ENCODE results near the gene CKLF. TPM values are rescaled to one million over a fixed set of nuclear protein-coding genes. Genes with fewer than 3 reads are reported as not detected.

The CKLF gene
- total RNA-seq, 1 experiment from 2014 or later, result 47.9 TPM

DNA sequence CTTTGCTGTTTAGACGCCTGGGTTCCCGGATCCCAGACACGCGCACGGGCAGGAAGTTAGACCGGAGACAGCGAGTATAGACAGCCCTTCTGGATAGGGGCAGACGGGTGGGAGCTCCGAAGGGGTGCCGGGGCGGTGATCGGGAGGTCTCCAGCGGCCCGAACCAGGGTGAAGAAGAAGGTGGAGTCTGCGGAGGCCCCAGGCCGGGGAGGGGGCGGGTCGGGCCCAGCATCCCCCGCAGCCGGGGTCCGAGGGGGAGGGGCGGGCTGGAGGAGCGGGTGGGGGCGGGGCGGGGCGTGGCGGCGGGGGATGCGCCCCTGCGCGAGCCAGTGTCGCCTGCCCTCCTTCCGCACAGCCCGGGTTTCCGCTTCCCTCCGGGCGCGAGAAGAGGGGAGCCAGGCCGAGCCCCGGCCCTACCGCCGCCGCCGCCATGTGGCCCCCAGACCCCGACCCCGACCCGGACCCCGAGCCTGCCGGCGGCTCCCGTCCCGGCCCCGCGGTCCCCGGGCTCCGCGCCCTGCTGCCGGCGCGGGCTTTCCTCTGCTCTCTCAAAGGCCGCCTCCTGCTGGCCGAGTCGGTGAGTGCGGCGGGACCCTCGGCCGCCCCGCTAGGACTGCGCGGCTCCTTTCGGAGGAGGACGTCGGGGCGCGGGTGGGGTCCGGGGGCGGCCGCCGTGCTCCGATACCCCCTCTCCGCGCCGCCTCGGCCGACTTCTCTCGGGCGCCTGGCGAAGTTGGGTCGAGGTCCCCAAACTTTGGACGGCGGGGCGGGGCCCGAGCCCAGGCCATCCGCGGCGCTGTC is 52.2 kb downstream of the CKLF start, which contains the start of gene CMTM3:
Gene CMTM3, plus strand, starts transcription at position 329 of the 801 bp plus-strand sequence. Its CDS starts 102 bp downstream, at position 431.
- Histone ChIP-seq H3K79me2 (ENCODE audit: low read length) (no peaks in the 10 kb centered on the region), H3K9ac (ENCODE audit: low read length) (peak within 1 kb of the TSS; percentile 69), H3K4me3 (ENCODE audit: low read length) (peak within 1 kb of the TSS; percentile 72), H3F3A (ENCODE audit: low read length, unreplicated experiment) (no peaks in the 10 kb centered on the region), H3K27ac (ENCODE audit: low read length) (no peak within 1 kb of the TSS), H4K20me1 (ENCODE audit: low read length) (no peaks in the 10 kb centered on the region), H3K36me3 (ENCODE audit: low read depth, low read length) (no peaks in the 10 kb centered on the region), H3K9me3 (ENCODE audit: low read length) (no peaks in the 10 kb centered on the region), H2AFZ (ENCODE audit: low read length) (peak within 1 kb of the TSS; percentile 68), H3K4me1 (ENCODE audit: insufficient read depth, low read length) (peaks cover 6% of the 10 kb centered on the region; the same call in 1 of the 2 replicates), H3K9me2 (replicated peaks; ENCODE audit: low read length) (no peaks in the 10 kb centered on the region), H3K27me3 (ENCODE audit: low read length) (no peaks in the 10 kb centered on the region), H3K4me2 (ENCODE audit: low read length) (peak within 1 kb of the TSS; percentile 79)
- ChIA-PET POLR2A (ENCODE audit: unreplicated experiment) (interaction anchor here (0.7 kb wide), 1 partner anchor 92 kb away, joined by 13 read pairs; no protein-coding TSS in a partner anchor), CTCF (interaction anchor here (0.5 kb wide), 1 partner anchor 1041 kb away, joined by 7 read pairs; no protein-coding TSS in a partner anchor)
- intact Hi-C loops (cut with micrococcal nuclease), result loop anchor here (2.0 to 10.0 kb wide), 4 partner anchors 42 to 268 kb away; partner anchors contain the start of gene CMTM4
- no peak for TF ChIP-seq EZH2phosphoT487 (IDR thresholded peaks at IDR 0.05; ENCODE audit: borderline replicate concordance, low read length)
- TF ChIP-seq, protein P1, sequence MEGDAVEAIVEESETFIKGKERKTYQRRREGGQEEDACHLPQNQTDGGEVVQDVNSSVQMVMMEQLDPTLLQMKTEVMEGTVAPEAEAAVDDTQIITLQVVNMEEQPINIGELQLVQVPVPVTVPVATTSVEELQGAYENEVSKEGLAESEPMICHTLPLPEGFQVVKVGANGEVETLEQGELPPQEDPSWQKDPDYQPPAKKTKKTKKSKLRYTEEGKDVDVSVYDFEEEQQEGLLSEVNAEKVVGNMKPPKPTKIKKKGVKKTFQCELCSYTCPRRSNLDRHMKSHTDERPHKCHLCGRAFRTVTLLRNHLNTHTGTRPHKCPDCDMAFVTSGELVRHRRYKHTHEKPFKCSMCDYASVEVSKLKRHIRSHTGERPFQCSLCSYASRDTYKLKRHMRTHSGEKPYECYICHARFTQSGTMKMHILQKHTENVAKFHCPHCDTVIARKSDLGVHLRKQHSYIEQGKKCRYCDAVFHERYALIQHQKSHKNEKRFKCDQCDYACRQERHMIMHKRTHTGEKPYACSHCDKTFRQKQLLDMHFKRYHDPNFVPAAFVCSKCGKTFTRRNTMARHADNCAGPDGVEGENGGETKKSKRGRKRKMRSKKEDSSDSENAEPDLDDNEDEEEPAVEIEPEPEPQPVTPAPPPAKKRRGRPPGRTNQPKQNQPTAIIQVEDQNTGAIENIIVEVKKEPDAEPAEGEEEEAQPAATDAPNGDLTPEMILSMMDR (conservative IDR thresholded peaks at IDR 0.05; ENCODE audit: low read depth, low read length), result peak; percentile 57
- no peak for TF ChIP-seq EZH2 (IDR thresholded peaks at IDR 0.05; ENCODE audit: low read length, unreplicated experiment)
- DNase-seq, result peak; percentile 40
- no TSS peak for BruUV-seq (replicated peaks)
- ATAC-seq, result peak; percentile 68

DNA sequence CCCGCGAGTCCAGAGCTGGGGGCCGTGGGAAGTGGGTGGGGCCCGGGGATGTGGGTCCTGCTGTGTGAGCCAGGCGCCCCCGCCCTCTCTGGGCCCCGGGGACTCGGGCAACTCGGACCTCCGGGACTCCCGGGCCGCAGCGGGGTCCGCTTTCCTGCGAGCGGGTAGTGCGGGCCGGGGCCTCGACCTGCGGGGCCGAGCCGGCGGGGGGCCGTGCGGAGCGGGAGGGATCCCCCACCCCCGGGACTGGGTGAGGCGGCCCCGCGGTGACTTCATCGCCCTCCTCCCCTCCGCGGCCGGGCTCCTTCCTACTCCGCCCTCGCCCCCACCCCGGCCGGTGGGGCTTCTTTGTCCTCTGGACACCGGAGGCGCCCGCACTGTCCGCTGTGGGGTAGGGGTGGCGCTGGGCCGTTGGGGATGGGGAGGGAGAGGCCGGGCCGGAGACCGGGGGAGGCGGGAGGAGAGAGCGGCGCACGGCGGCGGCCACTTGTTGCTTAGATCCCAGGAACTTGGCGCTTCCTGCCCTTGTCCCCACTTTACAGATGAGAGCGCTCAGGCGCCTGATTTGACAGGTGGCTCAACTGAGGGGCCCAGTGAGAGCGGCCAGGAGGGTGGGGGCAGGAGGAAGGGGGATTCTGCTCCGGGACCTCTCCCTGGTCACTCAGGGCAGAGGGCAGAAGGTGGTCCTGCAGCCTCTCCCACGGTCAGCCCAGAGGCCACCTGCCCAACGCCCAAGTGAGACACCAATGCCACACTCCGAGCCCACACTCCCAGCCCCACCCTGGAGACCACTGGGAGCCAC is 53.0 kb downstream of the CKLF start:
- Histone ChIP-seq H3K36me3 (ENCODE audit: low read depth, low read length) (no peaks in the 10 kb centered on the region), H4K20me1 (ENCODE audit: low read length) (no peaks in the 10 kb centered on the region), H3K4me3 (ENCODE audit: low read length) (peak overlapping the region; percentile 72), H3F3A (ENCODE audit: low read length, unreplicated experiment) (no peaks in the 10 kb centered on the region), H3K4me2 (ENCODE audit: low read length) (peak overlapping the region; percentile 79), H3K9me2 (replicated peaks; ENCODE audit: low read length) (no peaks in the 10 kb centered on the region), H3K9ac (ENCODE audit: low read length) (peak overlapping the region; percentile 69), H3K9me3 (ENCODE audit: low read length) (no peaks in the 10 kb centered on the region), H3K4me1 (ENCODE audit: insufficient read depth, low read length) (peaks cover 6% of the 10 kb centered on the region; the same call in 1 of the 2 replicates), H3K79me2 (ENCODE audit: low read length) (no peaks in the 10 kb centered on the region), H3K27ac (ENCODE audit: low read length) (no peak overlapping the region), H3K27me3 (ENCODE audit: low read length) (no peaks in the 10 kb centered on the region), H2AFZ (ENCODE audit: low read length) (peak overlapping the region; percentile 68)
- ChIA-PET POLR2A (ENCODE audit: unreplicated experiment) (interaction anchor here (0.7 kb wide), 1 partner anchor 93 kb away, joined by 13 read pairs; no protein-coding TSS in a partner anchor), CTCF (interaction anchor here (0.5 to 1.1 kb wide), 2 partner anchors 13 to 1042 kb away, joined by 4 to 7 read pairs; no protein-coding TSS in a partner anchor)
- intact Hi-C loops (cut with micrococcal nuclease), result loop anchor here (2.0 to 10.0 kb wide), 4 partner anchors 43 to 267 kb away; partner anchors contain the start of gene CMTM4
- TSS peak; percentile 61 for BruUV-seq (replicated peaks)
- TF ChIP-seq, protein P1 (conservative IDR thresholded peaks at IDR 0.05; ENCODE audit: low read depth, low read length), result no peak; the same call in 1 of the 2 replicates
- ATAC-seq (peak; percentile 55), DNase-seq (peak; percentile 27)
